HUDEP-2 (cell line): ENCODE results near the gene MCOLN2.
"Not testable (repeated sequence)": the region's sequence is repeated elsewhere in the genome, so short reads cannot be mapped to it uniquely, and the experiment has no call there.

Experiments used
- DNase-seq, 76 experiments: peaks; one replicate each; lab custom pipeline; 2025; ENCODE audit not compliant: unreplicated experiment in 76 of 76; lab: John Stamatoyannopoulos, UW

MCOLN2 gene

DNA sequence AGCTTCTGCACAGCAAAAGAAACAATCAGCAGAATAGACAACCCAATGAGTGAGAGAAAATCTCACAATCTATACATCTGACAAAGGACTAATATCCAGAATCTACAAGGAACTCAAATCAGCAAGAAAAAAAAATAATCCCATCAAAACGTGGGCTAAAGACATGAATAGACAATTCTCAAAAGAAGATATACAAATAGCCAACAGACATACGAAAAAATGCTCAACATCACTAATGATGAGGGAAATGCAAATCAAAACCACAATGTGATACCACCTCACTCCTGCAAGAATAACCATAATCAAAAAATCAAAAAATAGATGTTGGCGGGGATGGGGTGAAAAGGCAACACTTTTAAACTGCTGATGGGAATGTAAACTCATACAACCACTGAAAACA lies 10.4 kb downstream of the MCOLN2 start:
- not testable (repeated sequence) for DNase-seq

DNA sequence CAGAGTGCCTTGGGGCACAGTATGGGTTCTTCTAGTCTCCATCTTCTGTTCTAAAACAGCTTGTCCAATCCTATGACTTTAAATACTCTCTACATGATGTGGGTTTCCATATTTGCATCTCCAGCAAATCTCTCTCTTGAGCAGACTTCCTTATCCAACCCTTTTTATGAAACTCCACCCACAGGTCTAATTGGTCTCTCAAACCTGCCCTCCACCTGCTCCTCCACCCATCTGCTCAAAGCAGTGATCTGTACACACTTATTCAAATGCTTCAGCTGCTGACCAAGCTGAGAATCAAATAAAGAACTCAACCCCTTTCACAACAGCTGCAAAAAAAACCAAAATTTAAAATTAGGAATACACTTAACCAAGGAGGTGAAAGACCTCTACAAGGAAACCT lies 11.5 kb downstream of the MCOLN2 start:
- DNase-seq: no peak

DNA sequence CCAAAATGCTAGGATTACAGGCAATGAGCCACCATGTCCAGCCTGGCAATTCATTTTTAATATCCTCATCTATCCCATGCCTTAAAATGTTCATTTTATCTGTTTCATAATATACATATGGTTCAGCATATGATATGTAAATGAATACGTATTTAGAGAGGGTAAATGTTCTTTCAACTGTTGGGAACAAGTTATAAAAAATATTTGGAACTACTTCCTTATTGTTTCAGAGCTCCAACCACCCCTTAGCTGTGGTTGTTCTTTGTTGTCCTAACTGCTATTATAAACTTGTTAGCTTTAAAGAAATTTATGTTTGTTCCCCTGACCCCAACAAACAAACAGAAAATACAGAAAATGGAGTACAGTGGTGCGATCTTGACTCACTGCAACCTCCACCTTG lies 14.5 kb downstream of the MCOLN2 start:
- DNase-seq: no peak

DNA sequence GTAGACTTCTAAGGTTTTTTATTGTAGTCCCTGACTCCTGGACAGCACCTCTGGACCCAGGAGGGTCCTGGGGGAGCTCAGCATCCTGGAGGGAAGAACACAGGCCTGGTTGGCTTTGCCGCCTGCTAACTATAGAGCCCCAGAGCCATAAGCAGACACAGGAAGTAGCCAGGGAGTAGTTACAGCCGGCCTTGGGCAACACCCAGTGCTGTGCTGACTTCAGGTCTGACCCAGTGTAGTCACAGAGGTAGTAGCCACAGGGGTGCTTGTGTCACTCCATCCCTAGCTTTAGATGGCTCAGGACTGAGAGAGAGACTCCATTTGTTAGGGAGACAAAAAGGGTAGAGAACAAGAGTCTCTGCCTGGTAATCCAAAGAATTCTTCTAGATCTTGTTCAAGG lies 21.9 kb downstream of the MCOLN2 start:
- DNase-seq: no peak

DNA sequence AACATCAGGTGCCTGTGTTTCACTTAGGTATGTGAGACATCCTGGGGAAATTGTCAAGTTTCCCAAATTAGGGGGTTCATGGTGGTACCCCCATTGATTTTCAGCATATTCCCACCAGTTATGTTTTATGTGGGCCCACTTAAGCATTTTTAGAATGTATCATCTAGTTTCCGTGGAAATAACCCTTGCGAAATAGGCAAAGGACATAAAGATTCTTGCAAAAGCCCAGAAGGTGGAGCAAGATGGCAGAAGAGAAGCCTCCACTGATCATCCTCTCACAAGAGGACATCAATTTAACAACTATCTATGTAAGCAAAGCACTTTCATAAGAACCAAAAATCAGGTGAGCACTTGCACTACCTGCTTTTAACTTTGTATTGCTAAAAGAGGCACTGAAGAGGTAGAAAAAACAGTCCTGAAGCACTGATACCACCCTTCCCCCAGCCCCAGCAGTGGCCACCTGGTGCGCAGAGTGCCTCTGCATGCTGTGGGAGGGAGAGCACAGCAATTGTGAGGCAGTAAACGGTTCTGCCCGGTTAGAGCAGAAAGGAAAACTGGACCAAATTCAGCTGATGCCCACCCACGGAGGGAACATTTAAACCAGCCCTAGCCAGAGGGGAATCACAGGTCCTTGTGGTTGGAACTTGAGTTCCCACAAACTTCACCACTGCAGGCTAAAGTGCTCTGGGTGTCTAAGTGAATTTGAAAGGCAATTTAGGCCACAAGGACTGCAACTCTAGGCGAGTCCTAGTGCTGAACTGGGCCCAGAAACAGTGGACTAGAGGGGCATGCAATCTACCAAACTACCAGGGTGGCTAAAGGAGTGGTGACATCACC lies 23.2 kb downstream of the MCOLN2 start:
- DNase-seq: no peak

DNA sequence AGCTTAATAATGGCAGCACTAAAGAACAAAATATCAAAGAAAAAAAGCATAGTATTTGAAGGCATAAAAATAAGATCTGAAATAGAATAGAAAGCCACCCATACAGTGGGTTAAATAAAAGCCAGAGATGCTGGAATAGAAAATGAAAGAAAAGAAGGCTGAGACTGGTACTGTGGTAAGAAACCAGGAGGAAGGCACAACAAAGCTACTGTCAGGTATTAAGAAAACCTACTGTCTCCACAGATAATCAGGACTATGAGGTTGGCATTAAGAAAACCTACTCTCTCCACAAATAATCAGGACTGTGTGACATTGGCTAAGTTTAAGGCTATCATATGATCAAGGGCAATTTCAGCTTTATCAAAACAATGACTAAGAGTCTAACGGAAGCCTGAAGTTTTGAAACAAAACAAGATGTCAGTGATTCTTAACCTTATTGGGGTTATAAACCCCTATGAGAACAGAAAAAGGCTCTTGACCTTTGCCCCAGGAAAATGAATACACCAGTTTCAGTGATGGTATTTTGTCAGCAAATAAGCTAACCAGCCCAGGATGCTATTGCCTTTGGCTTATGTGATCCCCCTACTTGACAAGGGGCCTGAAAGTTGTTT lies 24.4 kb downstream of the MCOLN2 start:
- DNase-seq: no peak

DNA sequence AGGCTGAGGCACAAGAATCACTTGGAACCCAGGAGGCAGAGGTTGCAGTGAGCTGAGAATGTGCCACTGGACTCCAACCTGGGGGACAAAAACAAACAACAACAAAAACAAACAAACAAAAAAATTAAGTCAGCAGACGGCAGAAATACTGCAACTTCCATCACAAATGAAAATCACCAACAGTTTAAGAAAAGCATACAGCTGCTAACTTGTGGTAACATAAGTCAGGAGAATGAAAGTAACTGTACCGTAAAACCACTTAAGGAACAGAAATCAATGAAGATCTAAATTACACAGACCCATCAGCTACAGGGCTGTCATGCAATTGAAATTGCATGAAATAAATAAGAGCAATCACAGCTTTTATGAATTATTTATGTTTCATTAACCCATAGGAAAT lies 25.0 kb downstream of the MCOLN2 start:
- DNase-seq: no peak

DNA sequence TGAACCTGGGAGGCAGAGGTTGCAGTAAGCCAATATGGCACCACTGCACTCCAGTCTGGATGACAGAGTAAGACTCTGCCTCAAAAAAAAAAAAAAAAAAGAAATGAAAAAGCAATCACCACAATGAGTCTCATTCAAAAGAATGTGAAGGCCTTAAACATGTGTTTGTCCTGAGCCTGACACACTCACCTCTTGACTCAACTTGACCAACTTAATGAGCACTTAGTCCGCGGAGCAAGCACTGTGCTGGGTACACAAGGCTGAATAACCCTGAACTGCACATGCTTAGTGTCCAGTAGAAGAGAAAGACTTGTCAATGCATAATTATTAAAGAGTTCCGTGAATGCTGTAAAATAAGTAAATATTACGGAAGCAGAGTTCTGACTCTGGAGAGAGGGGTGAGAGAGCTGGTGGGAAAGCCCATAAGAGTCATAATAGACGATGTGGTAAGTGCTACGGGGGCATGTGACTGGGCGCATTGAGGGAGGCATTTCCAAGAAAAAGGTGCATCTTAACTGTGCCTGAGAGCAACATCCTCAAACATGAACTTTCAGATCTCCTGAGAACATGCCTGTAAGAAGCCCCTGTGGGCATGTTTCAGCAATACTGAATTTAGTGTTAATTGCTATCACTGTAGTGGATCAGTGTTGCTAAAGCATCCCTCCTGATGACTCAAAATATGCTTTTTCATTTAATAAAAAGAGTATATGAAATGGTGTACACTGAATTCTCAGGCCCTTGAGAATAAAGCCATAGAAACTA lies 27.2 kb downstream of the MCOLN2 start:
- no peak for DNase-seq

DNA sequence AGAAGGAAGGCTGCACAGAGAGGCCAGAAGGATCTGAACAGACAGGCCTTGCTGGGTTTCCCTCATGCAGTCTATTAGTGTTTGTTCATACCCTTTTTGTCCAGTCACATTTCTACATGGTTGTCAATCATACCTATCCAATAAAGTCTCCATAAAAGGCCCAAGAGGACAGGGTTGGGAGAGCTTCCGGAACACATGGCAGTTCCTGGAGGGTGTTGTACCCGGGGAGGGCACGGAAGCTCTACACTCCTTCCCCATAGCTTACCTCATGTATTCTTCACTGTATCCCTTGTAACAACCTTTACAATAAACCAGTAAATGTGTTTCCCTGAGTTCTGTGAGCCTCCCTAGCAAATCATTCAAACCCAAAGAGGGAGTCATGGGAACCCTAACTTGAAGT lies 28.0 kb downstream of the MCOLN2 start:
- DNase-seq: no peak

DNA sequence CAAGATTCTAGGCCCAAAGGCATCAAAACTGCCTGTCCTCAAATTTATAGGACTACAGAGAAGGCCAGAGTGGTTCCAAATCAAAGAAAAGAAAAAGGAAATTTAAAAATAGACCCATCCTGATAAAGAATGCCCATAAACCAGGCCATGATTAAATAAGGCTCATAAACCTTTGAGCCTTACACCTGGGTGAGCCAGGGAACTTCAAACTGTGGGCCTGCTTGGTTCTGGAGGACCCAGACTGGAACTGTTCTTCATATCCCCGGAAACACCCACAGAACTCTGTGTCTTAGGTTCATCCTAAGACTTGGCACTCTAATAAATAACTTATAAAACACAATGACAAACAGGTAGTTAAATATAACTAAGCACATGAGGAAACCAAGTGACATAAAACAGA lies 28.8 kb downstream of the MCOLN2 start:
- no peak for DNase-seq

DNA sequence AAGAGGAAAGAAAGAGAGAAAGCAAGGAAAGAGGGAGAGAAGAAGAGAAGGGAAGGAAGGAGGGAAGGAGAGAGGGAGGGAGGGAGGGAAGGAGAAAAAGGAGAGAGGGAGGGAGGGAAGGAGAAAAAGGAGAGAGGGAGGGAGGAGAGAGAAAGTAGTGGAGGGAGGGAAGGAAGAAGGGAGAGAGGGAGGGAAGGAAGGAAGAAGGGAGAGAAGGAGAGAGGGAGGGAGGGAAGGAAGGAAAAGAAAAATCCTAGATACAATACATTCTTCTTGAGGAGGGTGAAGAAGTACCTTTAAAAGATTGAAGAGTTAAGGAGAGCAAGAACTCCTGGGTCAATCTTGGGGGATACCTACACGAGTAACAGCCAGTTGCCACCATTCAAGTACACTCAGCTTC lies 29.2 kb downstream of the MCOLN2 start:
- no peak for DNase-seq

DNA sequence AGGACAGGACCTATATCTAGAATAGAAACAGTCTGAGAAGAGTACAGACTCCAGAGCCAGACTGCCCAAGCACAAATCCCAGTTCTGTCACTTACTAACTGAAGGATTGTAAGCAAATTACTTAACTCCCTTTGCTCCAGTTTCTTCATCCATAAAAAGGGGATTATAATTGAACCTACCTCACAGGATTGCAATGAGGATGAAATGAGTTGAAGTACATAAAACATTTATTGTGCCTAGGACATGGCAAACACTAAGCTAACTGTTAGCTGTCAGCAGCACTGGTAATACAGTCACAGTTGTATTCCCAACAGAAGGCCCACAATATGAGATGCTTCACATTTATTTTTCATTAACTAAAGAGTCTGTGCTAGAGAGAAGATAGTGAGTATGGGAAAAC lies 33.9 kb downstream of the MCOLN2 start:
- no peak for DNase-seq

DNA sequence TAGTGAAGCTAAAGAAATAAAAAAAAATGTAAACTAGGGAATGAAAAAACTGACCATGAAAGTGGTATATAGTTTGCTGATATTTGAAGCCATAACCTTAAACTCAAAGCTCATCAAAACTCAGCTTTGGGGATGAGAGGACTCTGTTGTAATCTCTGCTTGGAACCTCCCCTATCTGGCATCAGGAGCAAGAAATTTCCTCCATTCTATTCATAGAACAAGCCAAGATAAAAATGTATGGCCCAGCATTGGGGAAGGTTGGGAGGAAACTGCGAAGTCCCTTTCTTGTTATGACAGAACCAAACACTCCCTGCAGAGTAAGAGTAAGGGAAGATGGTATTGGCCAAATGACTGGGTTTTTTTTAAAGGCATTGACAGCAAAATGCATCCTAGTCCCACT lies 35.6 kb downstream of the MCOLN2 start:
- DNase-seq: no peak

DNA sequence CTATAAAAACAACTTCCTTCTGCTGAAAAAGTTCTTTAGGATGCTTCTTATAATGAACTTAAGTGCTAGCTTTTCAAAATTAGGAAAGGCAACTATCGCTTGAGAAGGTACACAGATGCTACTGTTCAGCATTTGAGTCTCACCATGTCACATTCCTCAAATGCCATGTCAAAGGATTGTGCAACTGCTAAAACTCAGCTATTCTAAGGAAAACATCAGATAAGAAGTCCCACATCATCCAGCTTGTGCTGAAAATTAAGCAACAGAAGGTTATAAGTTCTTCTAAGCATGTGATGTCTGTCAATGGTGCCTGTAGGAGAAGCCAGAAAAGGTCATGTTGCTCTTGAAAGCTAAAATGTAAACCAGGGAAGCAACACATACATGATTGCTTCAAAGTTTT lies 36.5 kb downstream of the MCOLN2 start:
- no peak for DNase-seq

DNA sequence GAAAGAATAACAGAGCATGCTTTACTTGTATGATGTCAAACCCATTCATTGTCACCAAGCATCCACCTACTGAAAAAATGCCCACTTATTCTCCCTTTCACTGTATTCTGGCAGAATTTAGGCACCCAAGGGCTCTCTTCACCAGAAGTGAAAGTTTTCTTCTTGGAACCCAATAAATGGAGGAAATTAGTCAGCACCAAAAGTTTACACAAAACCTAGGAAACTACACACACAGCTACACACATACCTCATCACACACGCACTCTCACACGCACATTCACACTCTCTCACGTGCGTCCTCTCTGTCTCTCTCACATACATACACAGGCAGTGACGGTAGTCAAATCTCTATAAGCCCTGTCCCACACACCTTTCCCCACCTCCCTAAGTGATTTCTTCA lies 37.6 kb downstream of the MCOLN2 start:
- DNase-seq: no peak

DNA sequence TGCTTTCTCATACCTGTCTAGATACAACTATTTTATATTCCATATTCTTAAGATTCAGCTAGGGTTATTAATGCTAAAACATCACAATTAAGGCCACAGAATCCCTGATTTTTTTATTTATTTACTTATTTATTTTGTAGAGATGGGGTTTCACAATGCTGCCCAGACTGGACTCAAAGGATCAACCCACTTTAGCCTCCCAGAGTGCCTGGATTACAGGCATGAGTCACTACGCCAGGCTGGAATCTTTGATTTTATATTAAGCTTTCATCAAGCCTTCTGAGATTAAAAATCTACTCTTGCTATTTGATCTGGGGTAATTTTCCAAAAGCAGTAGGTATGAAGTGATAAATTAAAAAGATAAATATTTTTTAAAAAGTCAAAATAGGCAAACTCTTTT lies 38.9 kb downstream of the MCOLN2 start:
- DNase-seq: no peak

DNA sequence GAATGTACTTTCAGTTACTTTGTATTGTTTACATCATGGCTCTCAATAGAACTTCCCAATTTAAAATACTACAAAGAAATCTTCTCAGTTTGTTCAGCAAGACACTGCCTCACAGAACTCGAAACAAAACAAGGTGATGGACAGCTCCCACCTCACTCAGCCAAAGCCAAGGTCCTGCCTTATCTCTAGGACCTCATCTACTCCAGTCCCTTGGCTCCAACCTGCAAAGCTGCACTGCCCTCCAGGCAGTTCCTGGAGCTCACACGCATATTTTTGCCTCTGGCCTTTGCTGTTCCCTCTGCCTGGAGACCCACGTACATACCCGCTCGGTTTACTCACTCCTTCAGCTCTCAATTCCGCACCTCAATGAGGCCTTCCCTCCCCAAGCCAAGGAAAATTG lies 40.3 kb downstream of the MCOLN2 start:
- DNase-seq: no peak

DNA sequence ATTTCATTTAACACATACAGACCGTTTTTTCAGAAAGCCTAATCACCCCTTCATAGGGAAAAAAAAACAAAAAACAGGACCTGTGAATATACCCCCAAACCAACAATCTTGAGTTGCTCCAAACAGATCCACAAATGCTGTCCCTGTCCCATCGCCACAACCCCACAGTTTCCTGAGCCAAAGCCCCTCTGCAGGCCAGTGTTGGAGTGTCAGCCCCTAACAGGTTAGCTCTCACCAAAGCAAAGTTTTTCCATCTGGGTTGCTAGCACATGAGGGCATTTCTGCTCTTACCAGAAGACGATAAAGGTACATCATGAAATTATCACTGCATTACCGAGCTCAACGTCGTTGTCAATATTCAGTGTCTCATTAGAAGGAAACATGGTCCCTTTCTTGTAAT lies 40.8 kb downstream of the MCOLN2 start:
- DNase-seq: no peak

DNA sequence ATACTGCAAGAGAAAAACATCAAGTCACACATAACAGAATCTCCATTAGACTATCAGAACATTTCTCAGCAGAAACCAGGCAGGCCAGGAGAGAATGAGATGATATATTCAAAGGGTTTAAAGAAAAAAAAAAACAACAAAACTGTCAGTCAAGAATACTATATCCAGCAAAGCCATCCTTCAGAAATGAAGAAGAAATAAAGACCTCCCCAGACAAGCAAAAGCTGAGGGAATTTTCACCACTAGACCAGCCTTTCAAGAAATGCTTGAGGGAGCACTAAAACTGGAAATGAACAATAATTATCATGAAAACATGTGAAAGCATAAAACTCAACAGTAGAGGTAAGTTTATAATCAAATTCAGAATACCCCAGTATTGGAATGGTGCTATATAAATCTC lies 47.2 kb downstream of the MCOLN2 start:
- DNase-seq: no peak

DNA sequence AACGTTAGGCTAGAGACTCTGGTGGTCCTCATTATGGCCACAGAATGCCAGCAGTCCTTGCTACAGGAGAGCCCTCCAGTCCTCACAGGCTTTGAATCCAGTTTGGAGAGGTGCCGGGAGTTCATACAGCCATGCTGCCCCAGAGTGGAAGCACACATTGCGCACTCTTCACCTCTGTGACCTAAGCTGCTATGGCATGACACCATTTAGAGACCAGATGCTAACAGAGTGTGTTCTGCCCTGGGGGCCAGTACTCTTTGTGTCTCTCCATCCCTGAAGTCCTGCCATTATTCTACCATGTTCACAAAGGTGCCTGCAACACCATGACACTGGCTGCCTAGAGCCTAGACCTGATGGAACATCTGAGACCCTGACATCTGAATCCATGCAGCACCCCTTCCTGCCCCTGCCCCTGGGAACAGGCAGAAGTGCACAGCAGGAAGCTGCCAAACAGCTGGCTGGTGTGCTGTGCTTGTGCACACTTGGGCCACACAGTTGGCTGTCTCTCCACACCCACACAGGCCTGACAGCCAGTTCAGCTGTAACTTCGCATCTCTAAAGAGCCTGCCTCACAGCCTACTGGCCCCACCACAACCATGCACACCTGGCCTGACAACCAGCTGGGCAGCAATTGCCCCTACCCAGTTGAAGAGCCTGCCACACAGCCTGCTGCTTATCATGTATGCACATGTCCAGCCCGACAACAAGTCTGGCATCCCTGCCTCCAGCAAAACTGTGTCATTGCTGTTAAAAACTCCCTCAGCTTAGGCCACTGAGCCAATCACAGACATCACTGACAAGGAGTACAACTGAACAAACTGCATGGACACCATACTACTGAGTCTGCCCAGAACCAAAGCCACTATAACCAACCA lies 49.1 kb downstream of the MCOLN2 start:
- no peak for DNase-seq

DNA sequence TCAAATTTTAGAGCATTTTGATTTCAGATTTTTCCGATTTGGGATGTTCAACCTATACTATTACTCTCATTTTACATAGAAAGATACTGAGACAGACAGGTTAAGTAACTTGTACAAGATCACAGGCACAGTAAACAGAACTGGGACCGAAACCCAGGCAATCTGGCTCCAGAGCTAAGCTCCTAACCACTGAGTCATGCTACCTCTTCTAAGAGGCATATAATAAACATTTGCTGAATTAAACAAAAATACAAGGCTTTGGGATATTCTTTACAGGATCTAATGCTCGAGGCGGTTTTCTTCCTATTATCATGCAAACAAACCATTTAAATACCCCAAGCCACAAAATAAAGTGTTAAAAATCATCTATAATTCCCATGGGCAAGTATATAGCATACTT lies 50.3 kb downstream of the MCOLN2 start:
- DNase-seq: no peak
